ENCODE results near the gene APLP1.

- TF ChIP-seq FOXP2 (optimal IDR thresholded peaks at IDR 0.05; ENCODE audit: control extremely low read depth, extremely low read length, insufficient read depth) (no peak), EZH2 (IDR thresholded peaks at IDR 0.05) (no peak), POLR2AphosphoS5 (IDR thresholded peaks at IDR 0.05; ENCODE audit: borderline replicate concordance, low read depth, low read length) (no peak)
These were observed 11.7 kb upstream of the APLP1 start, which contains the start of gene KIRREL2 for GRCh38 chr19:35856546-35857149.

All from SK-N-MC (cell line).